Measurements from ENCODE around the gene ECE2.

DNA sequence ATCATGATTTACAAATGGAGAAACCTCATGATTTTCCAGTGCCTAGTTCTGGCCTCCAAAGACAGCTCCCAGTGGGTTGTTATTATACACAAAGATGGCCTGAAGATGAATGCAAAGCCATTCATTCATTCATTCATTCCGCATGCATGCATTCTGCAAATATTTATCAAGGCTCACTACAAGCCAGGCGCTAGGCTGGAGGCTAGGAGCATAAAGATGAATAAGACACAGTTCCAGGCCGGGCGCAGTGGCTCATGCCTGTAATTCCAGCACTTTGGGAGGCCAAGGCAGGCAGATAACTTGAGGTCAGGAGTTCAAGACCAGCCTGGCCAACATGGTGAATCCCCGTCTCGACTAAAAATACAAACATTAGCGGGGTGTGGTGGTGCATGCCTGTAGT is 20.8 kb downstream of the ECE2 start:
- TF ChIP-seq CTCF (conservative IDR thresholded peaks at IDR 0.05; ENCODE audit: low read depth, low read length) (no peak), EZH2phosphoT487 (IDR thresholded peaks at IDR 0.05; ENCODE audit: borderline replicate concordance, low read length) (no peak)
